ENCODE measurements around the gene RPS27A. TPM values are rescaled to one million over a fixed set of nuclear protein-coding genes. Genes with fewer than 3 reads are reported as not detected.

RPS27A gene
- total and polyA plus RNA-seq, 9 of the 15 experiments (the other 6 are each of a cell fraction or from before 2014, with no cell fraction given), result 1,383 to 3,282 (median 2,242) TPM

DNA sequence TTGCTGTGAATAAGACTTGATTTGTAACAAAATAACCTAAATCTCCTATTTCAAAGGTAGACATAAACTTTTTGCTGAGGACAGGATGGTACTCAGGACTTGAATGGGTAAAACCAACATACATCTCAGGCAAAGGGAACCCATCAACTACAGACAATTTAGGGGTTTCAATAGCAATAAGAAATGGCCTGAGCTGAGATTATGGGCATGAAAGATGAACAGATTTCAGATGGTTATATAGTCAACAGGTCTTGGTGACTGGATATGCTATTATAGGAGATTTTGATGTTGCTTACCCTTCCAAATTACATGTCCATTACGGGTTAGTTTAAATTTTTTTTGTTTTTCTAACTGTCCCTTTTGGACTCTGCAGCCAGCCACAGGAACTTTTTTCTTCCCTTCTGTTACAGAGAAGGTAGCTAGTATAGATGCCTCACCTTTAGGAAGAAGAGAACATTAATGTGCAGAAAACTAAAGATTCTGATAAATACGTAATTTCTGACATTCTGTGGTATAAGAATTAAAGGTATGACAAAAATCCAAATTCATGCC, 4.6 kb downstream of the RPS27A start:
- Histone ChIP-seq H3K79me2 (ENCODE audit: control insufficient read depth, insufficient read depth, low read length) (peaks cover 41% of the 10 kb centered on the region), H3K4me2 (ENCODE audit: insufficient read depth, low read length) (no peak overlapping the region), H3K4me3 (no peak overlapping the region), H3K4me1 (replicated peaks in 1 of 2; ENCODE audit: control insufficient read depth in 2 of 2, insufficient read depth in 2 of 2, low read length in 2 of 2) (peaks cover 6 to 19% of the 10 kb centered on the region in 2 experiments; a peak in 4 of 5 replicates), H3K27me3 (ENCODE audit: control insufficient read depth in 2 of 2, insufficient read depth in 2 of 2, low read length in 2 of 2) (no peaks in the 10 kb centered on the region), H3K9me3 (replicated peaks; ENCODE audit: control insufficient read depth, insufficient read depth, low read depth, low read length) (no peaks in the 10 kb centered on the region), H3K9me1 (ENCODE audit: control insufficient read depth, insufficient read depth, low read length) (no peaks in the 10 kb centered on the region), H4K20me1 (replicated peaks; ENCODE audit: control insufficient read depth, insufficient read depth, low read length) (no peaks in the 10 kb centered on the region; the same call in 1 of the 2 replicates), H3K27ac (ENCODE audit: extremely low read depth, low read depth, low read length) (no peak overlapping the region), H2AFZ (ENCODE audit: low read depth, low read length) (no peak overlapping the region), H3K9ac (ENCODE audit: insufficient read depth in 1 of 2, low read depth in 2 of 2, low read length in 2 of 2) (no peak overlapping the region), H3K36me3 (ENCODE audit: control insufficient read depth, insufficient read depth, low read length) (peaks cover 72% of the 10 kb centered on the region)
- DNase-seq (ENCODE audit: extremely low read depth in 1 of 4, low spot score in 3 of 4) (no peak), FAIRE-seq (no peak), ATAC-seq (no peak)
- ChIA-PET CTCF (ENCODE audit: low intra/inter-chr PET ratio) (no interaction called here), POLR2A (interaction anchor here (0.5 to 0.6 kb wide), 2 partner anchors 35 to 188 kb away, joined by 3 to 4 read pairs; no protein-coding TSS in a partner anchor)
- intact Hi-C loops (cut with micrococcal nuclease), result no loop called here
- 88% methylated on average over 2 of the region's 2 CpGs for WGBS (ENCODE audit: insufficient coverage, low coverage, missing lambda C conversion rate)
- no TSS peak for BruUV-seq (replicated peaks)
- in situ Hi-C loops (cut with MboI), result no loop called here
- TF ChIP-seq HDAC8 (tag; IDR thresholded peaks at IDR 0.05), result no peak
- TF ChIP-seq, protein P1, sequence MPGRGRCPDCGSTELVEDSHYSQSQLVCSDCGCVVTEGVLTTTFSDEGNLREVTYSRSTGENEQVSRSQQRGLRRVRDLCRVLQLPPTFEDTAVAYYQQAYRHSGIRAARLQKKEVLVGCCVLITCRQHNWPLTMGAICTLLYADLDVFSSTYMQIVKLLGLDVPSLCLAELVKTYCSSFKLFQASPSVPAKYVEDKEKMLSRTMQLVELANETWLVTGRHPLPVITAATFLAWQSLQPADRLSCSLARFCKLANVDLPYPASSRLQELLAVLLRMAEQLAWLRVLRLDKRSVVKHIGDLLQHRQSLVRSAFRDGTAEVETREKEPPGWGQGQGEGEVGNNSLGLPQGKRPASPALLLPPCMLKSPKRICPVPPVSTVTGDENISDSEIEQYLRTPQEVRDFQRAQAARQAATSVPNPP (IDR thresholded peaks at IDR 0.05; ENCODE audit: borderline replicate concordance, insufficient read depth, insufficient read length), result no peak
- no peak for TF ChIP-seq ZC3H11A (IDR thresholded peaks at IDR 0.05; ENCODE audit: low read depth, low read length)
- TF ChIP-seq, protein P2, sequence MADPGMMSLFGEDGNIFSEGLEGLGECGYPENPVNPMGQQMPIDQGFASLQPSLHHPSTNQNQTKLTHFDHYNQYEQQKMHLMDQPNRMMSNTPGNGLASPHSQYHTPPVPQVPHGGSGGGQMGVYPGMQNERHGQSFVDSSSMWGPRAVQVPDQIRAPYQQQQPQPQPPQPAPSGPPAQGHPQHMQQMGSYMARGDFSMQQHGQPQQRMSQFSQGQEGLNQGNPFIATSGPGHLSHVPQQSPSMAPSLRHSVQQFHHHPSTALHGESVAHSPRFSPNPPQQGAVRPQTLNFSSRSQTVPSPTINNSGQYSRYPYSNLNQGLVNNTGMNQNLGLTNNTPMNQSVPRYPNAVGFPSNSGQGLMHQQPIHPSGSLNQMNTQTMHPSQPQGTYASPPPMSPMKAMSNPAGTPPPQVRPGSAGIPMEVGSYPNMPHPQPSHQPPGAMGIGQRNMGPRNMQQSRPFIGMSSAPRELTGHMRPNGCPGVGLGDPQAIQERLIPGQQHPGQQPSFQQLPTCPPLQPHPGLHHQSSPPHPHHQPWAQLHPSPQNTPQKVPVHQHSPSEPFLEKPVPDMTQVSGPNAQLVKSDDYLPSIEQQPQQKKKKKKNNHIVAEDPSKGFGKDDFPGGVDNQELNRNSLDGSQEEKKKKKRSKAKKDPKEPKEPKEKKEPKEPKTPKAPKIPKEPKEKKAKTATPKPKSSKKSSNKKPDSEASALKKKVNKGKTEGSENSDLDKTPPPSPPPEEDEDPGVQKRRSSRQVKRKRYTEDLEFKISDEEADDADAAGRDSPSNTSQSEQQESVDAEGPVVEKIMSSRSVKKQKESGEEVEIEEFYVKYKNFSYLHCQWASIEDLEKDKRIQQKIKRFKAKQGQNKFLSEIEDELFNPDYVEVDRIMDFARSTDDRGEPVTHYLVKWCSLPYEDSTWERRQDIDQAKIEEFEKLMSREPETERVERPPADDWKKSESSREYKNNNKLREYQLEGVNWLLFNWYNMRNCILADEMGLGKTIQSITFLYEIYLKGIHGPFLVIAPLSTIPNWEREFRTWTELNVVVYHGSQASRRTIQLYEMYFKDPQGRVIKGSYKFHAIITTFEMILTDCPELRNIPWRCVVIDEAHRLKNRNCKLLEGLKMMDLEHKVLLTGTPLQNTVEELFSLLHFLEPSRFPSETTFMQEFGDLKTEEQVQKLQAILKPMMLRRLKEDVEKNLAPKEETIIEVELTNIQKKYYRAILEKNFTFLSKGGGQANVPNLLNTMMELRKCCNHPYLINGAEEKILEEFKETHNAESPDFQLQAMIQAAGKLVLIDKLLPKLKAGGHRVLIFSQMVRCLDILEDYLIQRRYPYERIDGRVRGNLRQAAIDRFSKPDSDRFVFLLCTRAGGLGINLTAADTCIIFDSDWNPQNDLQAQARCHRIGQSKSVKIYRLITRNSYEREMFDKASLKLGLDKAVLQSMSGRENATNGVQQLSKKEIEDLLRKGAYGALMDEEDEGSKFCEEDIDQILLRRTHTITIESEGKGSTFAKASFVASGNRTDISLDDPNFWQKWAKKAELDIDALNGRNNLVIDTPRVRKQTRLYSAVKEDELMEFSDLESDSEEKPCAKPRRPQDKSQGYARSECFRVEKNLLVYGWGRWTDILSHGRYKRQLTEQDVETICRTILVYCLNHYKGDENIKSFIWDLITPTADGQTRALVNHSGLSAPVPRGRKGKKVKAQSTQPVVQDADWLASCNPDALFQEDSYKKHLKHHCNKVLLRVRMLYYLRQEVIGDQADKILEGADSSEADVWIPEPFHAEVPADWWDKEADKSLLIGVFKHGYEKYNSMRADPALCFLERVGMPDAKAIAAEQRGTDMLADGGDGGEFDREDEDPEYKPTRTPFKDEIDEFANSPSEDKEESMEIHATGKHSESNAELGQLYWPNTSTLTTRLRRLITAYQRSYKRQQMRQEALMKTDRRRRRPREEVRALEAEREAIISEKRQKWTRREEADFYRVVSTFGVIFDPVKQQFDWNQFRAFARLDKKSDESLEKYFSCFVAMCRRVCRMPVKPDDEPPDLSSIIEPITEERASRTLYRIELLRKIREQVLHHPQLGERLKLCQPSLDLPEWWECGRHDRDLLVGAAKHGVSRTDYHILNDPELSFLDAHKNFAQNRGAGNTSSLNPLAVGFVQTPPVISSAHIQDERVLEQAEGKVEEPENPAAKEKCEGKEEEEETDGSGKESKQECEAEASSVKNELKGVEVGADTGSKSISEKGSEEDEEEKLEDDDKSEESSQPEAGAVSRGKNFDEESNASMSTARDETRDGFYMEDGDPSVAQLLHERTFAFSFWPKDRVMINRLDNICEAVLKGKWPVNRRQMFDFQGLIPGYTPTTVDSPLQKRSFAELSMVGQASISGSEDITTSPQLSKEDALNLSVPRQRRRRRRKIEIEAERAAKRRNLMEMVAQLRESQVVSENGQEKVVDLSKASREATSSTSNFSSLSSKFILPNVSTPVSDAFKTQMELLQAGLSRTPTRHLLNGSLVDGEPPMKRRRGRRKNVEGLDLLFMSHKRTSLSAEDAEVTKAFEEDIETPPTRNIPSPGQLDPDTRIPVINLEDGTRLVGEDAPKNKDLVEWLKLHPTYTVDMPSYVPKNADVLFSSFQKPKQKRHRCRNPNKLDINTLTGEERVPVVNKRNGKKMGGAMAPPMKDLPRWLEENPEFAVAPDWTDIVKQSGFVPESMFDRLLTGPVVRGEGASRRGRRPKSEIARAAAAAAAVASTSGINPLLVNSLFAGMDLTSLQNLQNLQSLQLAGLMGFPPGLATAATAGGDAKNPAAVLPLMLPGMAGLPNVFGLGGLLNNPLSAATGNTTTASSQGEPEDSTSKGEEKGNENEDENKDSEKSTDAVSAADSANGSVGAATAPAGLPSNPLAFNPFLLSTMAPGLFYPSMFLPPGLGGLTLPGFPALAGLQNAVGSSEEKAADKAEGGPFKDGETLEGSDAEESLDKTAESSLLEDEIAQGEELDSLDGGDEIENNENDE (IDR thresholded peaks at IDR 0.05; ENCODE audit: low read depth, low read length), result no peak
- TF ChIP-seq, protein P3, sequence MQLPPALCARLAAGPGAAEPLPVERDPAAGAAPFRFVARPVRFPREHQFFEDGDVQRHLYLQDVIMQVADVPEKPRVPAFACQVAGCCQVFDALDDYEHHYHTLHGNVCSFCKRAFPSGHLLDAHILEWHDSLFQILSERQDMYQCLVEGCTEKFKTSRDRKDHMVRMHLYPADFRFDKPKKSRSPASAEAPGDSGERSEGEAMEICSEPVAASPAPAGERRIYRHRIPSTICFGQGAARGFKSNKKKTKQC (CRISPR knock-in tag; IDR thresholded peaks at IDR 0.05), result no peak
- TF ChIP-seq ZNF197 (CRISPR knock-in tag; IDR thresholded peaks at IDR 0.05; ENCODE audit: low read depth), result no peak
- no peak for TF ChIP-seq ZNF165 (CRISPR knock-in tag; IDR thresholded peaks at IDR 0.05; ENCODE audit: borderline replicate concordance)
- no peak for TF ChIP-seq SMAD1 (IDR thresholded peaks at IDR 0.05; ENCODE audit: low read depth, low read length, partially characterized antibody)
- TF ChIP-seq ZNF445 (CRISPR knock-in tag; IDR thresholded peaks at IDR 0.05; ENCODE audit: low read depth), result no peak
